Activated CD8-positive, alpha-beta memory T cell treated with anti-CD3 and anti-CD28 coated beads for 24 hours (primary cell): ENCODE data around the gene SH3BP4.

Experiments used
- DNase-seq: peaks from one replicate; pipeline ENCODE4 v3.0.0-alpha.2; 2020

SH3BP4 gene

DNA sequence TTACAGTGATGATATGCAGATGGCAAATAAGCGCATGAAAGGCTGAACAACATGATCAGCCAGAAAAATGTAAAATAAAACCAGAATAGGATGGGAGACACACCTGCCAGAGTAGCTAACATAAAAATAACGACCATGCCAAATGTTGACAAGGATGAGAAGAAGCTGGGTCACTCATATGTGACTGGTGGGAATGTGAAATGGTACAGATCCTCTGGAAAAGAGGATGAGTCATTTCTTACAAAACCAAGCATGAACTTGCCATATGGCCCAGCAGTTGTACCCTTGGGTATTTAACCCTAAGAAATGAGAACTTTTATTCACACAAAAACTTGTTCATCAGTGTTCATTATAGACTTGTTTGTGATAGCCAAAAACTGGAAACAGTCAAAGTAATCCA is 143.8 kb downstream of the SH3BP4 start:
- no peak for DNase-seq

DNA sequence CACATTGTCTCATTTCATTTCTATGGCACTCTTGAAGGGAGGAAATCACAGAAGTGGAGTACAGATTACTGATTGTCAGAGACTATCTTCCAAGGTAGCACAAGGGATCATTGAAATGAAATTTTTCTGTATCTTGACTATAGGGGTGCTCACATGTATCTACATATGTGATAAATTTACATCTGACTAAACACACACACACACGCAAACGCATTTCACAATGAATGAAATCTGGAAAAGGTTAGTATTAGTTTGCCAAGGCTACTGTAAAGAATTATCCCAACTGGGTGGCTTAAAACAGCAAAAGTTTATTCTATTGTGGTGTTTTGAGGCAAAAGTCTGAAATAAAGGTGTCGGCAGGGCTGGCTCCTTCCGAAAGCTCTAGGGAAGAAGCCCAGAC is 144.6 kb downstream of the SH3BP4 start:
- DNase-seq, result no peak

DNA sequence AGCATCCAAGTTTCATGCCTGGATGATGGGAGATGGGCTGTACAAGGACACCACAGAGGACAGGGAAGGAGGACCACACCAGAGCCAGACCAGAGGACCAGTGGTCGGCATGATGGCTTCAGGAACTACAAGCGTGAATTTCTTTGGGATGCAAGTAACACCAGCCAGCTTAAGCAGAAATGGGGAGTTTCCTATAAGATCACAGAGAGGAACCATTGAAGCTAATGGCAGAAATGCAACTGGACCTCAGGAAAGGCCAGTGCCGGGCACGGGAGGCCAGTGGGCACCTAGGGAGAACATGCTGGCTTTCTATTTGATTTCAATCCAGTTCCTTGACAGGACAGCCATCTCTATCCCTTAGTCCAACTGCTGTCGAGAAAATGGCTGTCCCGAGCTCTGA is 145.4 kb downstream of the SH3BP4 start:
- peak; percentile 15 for DNase-seq

GRCh38 chr2:235098269-235098668 is 146.5 kb downstream of the SH3BP4 start:
- DNase-seq, result no peak

DNA sequence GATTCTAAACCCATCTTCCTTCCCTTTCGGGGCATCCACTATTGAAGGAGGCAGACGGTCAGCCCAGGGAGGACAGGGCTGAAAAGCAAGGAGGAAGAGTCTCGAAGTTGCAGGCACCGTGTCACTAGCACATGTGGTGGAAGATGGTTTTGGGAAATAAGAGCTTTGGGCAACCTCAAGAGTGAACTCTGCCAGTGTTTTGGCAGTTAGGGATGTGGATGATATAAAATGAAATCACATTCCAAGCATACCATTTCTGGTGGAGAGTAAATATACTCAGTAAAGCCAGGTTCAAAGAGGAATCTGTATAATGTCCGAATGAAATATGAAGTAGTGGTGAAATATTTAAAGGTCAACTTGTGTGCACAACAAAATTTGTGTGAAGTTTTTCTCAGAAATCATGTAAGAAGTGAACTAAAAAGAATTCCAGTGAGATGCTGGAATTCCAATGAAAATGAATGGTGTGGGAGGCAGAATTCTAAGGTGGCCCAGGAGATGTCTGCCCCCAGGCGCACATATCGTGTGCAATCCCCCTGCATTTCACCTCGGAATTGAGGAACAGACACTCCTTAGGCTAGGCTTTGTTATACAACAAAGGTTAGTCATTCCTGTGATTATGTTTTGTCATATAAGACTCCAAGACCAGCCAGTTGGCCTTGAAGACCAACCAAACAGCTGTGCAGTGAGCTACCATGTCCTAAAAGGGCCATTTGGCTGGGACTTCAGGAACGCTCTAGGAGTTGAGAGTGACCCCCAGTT is 147.1 kb downstream of the SH3BP4 start:
- peak; percentile 19 for DNase-seq

GRCh38 chr2:235102896-235103295 is 151.1 kb downstream of the SH3BP4 start:
- DNase-seq, result no peak
